Measurements from ENCODE around the gene ERFL.

- TF ChIP-seq POLR2A (IDR thresholded peaks at IDR 0.05) (no peak), POLR2AphosphoS5 (IDR thresholded peaks at IDR 0.05) (no peak), CTCF (IDR thresholded peaks at IDR 0.05) (no peak)
These were observed 67.0 kb downstream of the ERFL start for GRCh38 chr19:41861116-41861768.

All from prostate gland (tissue), 2 donors.